Measurements from ENCODE around the gene CA6.
"Not testable (repeated sequence)": the region's sequence is repeated elsewhere in the genome, so short reads cannot be mapped to it uniquely, and the experiment has no call there.

CA6 gene

DNA sequence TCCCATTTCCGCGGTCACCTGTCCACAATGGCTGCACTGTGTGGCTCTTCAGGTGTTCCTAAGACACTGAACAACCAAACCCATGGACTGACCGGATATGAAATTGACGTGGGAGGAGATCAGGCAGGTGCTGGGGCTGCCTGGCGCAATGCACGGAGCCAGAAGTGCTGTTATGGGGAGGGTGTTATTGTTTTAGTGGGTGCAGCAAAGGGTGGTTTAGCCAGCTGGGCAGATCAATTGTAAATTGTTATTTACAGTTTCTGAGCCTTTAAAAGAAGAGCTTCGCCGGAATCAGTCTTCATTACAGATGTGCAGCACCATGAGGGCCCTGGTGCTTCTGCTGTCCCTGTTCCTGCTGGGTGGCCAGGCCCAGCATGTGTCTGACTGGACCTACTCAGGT, at the start of gene CA6:
TSS of gene CA6 (plus strand) at position 301 of the 400 bp plus-strand sequence. CDS start at position 320, 19 bp downstream.
- DNase-seq (ENCODE audit: low read depth in 2 of 2), result no peak

DNA sequence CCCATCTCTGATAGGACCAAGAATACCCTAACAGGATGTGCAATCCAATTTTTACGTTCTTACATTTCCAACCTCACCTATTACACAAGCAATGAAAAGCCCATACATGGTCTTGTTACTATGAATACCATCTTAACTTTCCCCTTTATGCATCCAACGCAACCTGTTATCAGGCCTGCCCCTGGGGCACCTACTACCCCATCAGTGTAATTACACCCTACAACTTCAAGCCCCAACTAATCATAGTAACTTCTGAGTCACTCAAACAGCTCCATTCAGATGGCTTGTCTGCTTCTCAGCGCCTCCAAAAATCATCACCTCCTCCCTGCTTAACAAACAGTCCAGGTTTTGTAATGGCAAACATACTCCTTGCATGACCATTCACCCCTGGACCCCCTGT, 48.9 kb upstream of the CA6 start:
- DNase-seq (ENCODE audit: low read depth in 2 of 2), result not testable (repeated sequence)

DNA sequence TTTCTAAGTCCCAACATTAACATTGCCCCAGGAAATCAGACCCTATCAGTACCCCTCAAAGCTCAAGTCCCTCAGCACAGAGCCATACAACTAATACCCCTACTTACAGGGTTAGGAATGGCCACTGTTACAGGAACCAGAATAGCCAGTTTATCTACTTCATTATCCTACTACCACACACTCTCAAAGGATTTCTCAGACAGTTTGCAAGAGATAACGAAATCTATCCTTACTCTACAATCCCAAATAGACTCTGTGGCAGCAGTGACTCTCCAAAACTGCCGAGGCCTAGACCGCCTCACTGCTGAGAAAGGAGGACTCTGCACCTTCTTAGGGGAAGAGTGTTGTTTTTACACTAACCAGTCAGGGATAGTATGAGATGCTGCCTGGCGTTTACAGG, 48.2 kb upstream of the CA6 start:
- not testable (repeated sequence) for DNase-seq (ENCODE audit: low read depth in 2 of 2)

GRCh38 chr1:8898418-8898817, 47.2 kb upstream of the CA6 start:
- not testable (repeated sequence) for DNase-seq (ENCODE audit: low read depth in 2 of 2)

DNA sequence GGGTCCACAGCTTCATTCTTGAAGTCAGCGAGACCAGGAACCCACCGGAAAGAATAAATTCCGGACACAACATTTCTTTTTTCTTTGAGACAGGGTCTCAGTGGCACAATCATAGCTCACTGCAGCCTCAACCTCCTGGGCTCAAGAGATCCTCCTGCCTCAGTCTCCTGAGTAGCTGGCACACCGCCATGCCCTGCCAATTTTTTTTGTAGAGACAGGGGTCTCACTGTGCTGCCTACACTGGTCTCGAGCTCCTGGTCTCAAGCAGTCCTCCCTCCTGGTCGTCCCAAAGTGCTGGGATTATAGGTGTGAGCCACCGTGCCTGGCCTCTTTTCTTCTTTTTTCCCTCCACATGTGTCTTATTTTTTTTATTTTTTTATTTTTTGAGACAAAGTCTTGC, 46.6 kb upstream of the CA6 start:
- no peak for DNase-seq (ENCODE audit: low read depth in 2 of 2)

DNA sequence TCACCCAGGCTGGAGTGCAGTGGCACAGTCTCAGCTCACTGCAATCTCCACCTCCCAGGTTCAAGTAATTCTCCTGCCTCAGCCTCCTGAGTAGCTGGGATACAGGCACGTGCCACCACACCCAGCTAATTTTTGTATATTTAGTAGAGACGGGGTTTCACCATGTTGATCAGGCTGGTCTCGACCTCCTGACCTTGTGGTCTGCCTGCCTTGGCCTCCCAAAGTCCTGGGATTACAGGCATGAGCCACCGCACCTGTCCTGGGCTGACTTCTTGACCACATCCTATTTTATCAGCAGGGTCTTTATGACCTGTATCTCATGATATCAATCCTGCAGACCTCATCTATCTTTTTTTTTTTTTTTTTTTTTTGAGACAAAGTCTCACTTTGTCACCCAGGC, 45.0 kb upstream of the CA6 start:
- DNase-seq (ENCODE audit: low read depth in 2 of 2), result not testable (repeated sequence)

DNA sequence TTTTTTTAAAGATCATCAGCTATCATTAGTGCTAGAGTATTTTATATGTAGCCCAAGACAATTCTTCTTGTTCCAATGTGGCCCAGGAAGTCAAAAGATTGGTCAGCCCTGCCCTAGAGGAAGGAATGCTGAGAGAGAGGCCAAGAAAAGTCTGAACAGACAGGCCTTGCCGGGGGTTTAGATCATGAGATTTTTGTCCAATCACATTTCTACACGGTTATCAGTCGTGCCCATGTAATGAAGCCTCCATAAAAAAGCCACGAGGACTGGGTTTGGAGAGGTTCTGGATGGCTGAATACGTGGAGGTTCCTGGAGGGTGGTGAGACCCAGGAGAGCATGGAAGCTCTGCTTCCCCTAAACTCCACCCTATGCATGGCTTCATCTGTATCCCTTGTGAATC, 42.9 kb upstream of the CA6 start:
- no peak for DNase-seq (ENCODE audit: low read depth in 2 of 2)

DNA sequence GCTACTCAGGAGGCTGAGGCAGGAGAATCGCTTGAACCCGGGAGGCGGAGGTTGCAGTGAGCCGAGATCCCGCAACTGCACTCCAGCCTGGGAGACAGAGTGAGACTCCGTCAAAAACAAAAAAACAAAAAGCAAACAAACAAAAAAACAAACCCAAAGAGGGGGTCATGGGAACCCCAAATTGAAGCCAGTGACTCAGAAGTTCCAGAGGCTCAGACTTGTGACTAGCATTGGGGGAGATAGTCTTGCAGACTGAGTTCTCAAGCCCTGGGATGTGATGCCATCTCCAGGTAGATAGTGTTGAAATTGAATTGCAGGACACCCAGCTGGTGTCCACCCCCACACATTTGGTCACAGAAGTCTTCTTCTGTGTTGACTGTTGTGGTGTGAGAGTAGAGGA, 42.3 kb upstream of the CA6 start:
- no peak for DNase-seq (ENCODE audit: low read depth in 2 of 2)

- DNase-seq (ENCODE audit: low read depth in 2 of 2), result peak; percentile 94 to 95
Observed at GRCh38 chr1:8903908-8904650, 41.6 kb upstream of the CA6 start.

DNA sequence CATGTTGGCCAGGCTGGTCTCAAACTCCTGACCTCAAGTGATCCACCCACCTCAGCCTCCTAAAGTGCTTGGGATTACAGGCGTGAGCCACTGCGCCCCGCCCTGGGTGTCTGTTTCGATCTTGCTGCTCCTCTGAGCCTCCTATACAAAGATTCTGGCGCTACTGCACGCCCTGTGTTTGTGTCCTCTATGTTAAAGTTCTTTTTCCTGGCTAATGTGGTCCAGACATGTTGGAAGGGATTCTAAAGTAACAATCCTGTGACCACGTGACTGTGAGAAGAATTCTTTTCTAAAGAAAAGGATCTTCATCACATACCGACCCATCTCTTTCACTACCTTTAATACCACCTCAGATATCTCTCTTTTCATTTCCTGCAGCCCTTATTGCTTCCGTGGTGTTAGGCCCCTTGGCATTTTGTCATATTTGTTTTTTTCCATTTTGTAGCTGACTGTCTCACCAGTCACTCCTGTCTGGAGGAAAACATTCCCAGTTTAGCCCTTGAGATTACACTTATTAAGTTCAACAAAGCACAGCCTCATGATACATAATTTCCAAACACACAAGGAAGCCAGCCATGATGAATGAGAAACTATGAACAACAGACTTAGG, 40.0 kb upstream of the CA6 start:
- DNase-seq (ENCODE audit: low read depth in 2 of 2), result peak in 1 of 2 experiments; percentile 6

DNA sequence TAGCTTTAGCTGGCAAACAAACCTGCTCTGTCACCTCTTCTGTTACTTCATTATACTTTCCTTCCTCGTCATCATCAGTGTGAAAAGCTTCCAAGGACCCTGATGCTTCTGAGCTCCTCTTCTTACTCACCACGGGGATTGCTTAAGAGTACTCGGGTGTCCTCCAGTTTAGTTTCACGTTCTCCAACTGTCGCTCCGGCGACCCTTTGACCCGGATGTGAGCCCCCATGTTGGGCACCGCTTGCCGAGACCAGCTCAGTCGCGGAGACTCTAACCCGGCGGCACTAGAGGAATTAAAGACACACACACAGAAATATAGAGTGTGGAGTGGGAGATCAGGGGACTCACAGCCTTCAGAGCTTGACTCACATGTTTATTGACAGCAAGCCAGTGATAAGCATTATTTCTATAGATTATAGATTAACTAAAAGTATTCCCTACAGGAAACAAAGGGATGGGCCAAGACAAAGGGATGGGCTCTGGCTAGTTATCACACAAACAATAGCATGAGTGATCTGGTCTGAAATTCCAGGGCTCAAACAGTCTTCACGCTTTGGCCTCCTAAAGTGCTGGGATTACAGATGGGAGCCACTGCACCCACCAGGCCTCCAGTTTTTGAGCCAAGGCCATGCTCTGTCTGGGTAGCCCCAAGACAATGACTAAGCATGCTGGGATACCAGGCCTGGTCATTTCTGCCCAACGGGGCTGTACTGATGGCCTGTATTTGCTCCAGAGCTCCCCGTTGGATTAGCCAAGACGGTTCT, 37.1 kb upstream of the CA6 start:
- DNase-seq (ENCODE audit: low read depth in 2 of 2), result no peak

- DNase-seq (ENCODE audit: low read depth in 2 of 2), result no peak
Observed at GRCh38 chr1:8910331-8910730, 35.3 kb upstream of the CA6 start.

DNA sequence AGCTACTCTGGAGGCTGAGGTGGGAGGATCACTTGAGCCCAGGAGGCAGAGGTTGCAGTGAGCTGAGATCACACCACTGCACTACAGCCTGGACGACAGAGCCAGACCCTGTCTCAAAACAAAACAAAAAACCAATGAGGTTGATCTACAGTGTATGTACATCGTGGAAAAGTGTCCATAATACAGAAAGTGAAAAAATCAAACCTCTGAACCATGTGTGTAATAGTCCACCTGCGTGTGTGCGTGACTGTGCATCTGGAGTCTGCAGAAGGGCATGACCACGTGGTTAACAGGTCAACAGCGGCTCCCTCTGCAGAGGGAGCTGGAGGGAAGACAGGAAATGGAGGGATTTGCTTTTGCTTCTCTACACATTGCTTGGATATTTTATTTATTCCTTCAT, 34.8 kb upstream of the CA6 start:
- DNase-seq (ENCODE audit: low read depth in 2 of 2), result no peak

DNA sequence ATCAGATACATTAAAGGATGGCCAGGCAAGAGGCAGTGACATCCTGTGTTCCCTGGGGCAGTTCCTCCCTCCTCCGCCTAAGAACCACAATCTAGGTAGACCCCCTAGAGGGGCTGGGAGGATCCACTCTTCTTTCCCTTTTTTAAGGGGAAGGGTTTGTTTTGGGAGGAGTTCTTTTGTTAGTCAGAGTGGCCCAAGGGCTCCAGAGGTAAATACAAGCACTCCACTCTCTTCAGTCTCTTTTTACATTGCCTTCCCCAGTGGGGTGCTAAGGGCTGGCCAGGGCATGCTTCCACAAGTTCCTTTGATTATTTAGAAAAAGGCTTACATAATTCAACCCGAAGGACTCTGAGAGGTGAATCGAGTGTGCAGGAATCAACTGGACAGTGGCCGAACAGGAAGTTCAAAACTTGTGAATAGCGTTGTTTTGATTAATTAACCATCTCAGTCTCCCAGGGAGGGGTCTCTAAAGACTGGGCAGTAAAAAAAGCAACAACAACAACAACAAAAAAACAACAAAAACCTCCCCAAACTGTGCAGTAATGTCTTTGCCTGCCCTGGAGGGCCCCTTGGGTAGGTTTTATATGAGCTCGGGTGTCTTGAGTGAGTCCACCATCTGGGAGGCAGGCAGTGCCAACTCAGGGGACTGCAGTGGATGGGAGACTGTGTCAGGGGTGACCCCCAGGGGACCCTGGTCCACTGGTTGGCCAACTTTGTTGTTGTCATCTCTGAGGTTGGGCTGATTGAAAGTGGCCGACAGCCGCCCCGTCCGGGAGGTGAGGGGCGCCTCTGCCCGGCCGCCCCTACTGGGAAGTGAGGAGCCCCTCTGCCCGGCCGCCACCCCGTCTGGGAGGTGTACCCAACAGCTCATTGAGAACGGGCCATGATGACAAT, 34.0 kb upstream of the CA6 start:
- no peak for DNase-seq (ENCODE audit: low read depth in 2 of 2)

- no peak for DNase-seq (ENCODE audit: low read depth in 2 of 2)
Observed at GRCh38 chr1:8913457-8913856, 32.2 kb upstream of the CA6 start.

- no peak for DNase-seq (ENCODE audit: low read depth in 2 of 2)
Observed at GRCh38 chr1:8914466-8914865, 31.2 kb upstream of the CA6 start.

DNA sequence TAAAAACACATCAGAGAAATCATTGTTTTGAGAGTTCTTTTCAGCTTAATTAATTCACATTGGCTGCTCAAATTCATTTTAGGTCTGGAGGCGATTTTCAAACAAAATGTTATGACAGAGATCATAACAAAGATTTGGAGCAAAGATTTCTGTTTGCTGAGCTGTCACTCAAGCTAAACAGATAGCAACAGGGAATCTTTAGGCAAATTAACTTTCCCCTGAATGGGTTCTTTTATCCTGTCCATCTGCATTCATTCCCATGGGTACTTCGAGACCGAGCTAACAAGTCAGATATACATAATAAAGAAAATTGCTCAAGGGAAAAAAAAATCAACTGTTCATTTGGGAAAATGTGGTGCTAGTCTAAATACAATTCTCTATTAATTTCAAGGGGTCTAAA, 30.2 kb upstream of the CA6 start:
- DNase-seq (ENCODE audit: low read depth in 2 of 2), result no peak

- not testable (repeated sequence) for DNase-seq (ENCODE audit: low read depth in 2 of 2)
Observed at GRCh38 chr1:8917536-8917935, 28.1 kb upstream of the CA6 start.

DNA sequence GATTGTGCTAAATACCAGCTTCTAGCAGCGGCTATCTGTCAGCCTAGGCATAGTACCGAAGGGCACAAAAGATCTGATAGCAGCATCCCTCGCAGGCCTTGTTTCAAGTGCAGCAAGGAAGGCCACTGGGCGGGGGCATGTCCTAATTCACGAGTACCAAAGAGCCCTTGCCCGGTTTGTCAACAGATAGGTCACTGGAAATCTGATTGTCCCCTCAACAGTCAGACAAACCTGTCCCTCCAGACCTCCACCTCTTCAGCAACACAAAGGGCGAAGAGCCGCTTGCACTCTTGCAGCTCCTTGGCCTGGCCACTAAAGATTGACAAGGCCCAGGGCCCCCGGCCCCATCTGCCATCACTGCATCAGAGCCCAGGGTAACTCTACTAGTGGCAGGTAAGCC, 22.7 kb upstream of the CA6 start:
- no peak for DNase-seq (ENCODE audit: low read depth in 2 of 2)

DNA sequence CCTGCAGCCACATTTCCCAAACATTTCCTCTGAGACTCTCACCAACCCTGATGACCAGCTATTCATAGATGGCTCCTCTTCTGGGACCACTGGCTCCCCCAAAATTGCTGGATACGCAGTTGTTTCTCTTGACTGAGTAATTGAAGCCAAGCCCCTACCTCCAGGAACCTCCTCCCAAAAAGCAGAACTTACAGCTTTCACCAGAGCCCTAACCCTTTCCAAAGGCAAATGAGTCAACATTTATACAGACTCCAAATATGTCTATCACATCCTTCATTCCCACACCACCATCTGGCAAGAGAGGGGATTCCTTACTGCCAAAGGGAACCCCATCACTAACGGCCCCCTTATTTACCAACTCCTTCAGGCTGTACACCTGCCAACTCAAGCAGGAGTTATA, 20.3 kb upstream of the CA6 start:
- DNase-seq (ENCODE audit: low read depth in 2 of 2), result no peak

DNA sequence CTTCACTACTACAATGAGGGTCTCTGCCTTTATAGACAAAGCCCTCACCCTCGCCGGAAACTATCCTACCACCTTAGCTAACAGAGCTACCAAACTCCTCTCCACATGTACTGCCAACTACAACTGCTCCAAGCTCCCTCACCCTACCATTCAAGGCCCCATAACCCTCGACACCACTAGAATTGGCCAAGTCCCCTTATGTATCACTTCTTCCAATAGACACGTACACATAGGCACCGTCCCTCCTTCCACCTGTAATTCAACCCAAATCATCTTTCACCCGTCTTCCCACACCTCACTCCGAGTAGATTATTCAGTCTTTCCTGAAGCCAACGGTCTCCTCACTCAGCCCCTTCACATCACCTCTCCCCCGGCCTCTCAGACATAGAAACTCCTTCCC, 19.7 kb upstream of the CA6 start:
- no peak for DNase-seq (ENCODE audit: low read depth in 2 of 2)

Measured in fibroblast of skin of left quadriceps (primary cell).